KBM-7 (cell line): Measurements from ENCODE around the gene CPVL.

ENCODE experiments used
- DNase-seq: peaks from one replicate; pipeline ENCODE4 v3.0.0-alpha.2; 2015
- in situ Hi-C: fragments of 300-500 bp; cut with MboI; formaldehyde crosslinking; loops from 2 replicates; pipeline ENCODE4 v1.14.3; 2020; ENCODE audit warnings: low sequenced_read_pairs, low pct_unique_long_range_greater_than_20kb, mixed read lengths

CPVL gene

GRCh38 chr7:29065181-29065857 lies 81.0 kb downstream of the CPVL start:
- in situ Hi-C loops = no loop called here
- DNase-seq = no peak

DNA sequence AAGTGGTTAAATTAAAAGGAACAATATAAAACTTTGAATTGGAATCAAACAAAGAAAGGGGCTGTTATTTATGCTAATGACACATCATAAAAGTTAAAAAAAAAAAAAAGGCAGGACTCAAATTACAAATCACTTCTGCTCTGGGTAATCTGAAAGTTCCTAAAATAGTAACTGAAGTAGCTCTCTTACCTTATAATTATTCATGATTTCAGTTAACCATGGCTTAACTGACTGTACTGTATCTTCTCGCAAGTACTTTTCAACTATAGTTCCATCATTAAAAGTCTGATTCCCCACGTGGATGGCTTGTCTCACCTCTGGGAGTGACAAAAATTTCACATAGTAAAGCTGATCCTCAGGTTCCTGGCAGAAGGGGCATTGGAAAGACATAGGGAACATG lies 82.5 kb downstream of the CPVL start:
- no peak for DNase-seq

DNA sequence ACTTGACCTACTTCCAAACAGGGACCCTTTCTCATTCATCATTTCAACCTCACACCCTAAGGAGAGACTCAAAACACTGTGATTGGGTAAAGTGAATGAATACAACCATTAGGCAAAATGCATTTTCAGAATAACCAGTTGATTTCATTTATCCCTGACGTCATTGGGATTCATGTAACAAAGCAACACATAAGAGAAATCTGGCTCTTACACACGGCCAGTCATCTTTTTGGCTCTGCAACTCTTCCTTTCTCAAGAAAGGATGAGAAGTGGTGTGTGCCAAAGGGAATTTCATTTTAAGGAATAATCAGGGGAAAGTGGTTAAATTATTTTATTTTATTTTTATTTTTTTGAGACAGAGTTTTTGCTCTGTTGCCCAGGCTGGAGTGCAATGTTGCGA lies 83.1 kb downstream of the CPVL start:
- no peak for DNase-seq
- in situ Hi-C loops = no loop called here

More for the DNA sequence above, 82.5 kb downstream of the CPVL start:
- in situ Hi-C loops = no loop called here

DNA sequence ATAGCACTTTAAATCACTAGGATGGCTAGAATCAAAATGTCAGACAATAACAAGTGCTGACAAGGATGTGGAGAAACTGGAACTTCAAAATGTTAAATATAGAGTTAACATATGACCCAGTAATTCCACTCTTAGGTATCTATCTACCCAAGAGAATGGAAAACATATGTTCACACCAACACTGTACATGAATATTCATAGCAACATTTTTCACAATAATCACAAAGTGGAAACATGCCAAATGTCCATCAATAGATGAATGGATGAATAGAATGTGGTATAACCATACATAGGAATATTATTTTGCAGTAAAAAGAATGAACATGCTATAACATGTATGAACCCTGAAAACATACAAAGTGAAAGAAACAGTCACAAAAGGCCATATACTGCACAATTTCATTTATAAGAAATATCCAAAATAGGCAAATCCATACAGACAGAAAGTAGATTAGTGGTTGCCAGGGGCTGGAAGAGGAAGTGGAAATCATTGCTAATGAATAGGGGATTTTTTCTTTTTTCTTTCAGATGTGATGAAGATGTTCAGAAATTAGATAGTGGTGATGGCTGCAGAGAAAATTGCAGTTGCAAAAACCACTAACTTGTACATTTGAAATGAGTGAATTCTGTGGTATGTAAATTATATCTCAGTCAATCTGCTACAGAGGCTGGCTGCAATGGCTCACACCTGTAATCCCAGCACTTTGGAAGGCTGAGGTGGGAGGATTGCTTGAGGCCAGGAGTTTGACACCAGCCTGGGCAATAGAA lies 93.0 kb downstream of the CPVL start:
- no peak for DNase-seq
- in situ Hi-C loops = no loop called here

GRCh38 chr7:29046978-29047377 lies 99.4 kb downstream of the CPVL start:
- no peak for DNase-seq
- in situ Hi-C loops = no loop called here

GRCh38 chr7:29045258-29046086 lies 100.9 kb downstream of the CPVL start:
- in situ Hi-C loops = no loop called here
- no peak for DNase-seq

DNA sequence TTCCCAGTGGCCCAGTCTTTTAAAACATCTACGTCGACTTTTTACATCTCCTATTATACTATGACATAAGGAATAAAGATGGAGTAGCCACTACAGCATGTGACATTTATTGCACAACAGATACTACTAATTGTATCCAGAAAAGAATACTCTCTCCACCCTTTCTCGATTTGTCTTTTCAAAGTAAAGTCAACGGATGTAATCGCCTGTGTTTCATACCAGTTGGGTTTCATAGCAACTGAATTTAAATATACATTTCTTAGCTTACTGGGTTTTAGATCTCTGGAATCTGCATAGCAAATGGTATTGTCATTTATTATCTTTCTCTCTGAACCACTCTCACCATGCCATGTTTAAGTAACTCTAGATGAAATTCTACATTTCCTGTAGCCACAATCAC lies 101.8 kb downstream of the CPVL start:
- no peak for DNase-seq
- in situ Hi-C loops = no loop called here

DNA sequence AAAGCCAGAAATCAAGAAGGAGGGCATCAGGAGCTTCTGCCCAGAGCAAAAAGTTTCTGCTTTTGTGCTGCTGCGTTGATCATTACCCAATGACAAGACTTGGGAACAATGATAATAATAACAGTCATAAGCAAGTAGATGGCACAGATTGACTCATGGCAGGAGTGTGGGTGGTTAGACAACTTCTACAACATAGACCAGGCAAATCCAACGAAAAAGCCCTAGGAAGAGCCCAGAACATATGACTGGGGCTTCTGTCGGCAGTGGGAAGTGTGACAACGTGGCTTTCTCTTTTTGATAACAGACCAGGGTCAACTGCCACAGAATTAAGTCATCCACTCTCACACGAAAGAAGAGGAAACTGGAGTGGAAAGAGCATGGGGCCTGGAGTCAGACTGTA lies 102.8 kb downstream of the CPVL start:
- no peak for DNase-seq

GRCh38 chr7:29042824-29043231 lies 103.5 kb downstream of the CPVL start:
- in situ Hi-C loops = no loop called here
- DNase-seq = no peak

More for the DNA sequence above, 102.8 kb downstream of the CPVL start:
- in situ Hi-C loops = no loop called here

DNA sequence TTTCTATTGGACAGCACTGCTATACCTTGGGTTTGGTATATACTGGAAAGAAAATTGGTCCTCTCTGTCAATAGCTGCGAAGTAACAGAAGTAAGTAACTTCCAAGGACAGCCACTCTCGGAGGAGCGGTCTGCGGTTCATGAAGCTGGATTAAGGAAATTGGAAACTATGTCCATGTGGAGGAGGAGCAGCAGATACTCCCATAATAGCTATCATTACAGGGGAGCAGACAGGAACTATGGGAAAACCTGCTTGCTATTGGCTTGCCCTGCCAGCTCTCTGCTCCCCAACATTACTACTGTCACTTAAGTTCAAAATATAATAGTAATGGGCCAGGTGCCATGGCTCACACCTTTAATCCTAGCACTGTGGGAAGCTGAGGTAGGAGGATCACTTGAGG lies 104.3 kb downstream of the CPVL start:
- no peak for DNase-seq
- in situ Hi-C loops = no loop called here

- DNase-seq = no peak
- in situ Hi-C loops = no loop called here
Observed at GRCh38 chr7:29040579-29040925, 105.8 kb downstream of the CPVL start.

GRCh38 chr7:29039821-29040578 lies 106.3 kb downstream of the CPVL start:
- DNase-seq = no peak
- in situ Hi-C loops = no loop called here

- DNase-seq = no peak
- in situ Hi-C loops = no loop called here
Observed at GRCh38 chr7:29038463-29038862, 107.9 kb downstream of the CPVL start.

DNA sequence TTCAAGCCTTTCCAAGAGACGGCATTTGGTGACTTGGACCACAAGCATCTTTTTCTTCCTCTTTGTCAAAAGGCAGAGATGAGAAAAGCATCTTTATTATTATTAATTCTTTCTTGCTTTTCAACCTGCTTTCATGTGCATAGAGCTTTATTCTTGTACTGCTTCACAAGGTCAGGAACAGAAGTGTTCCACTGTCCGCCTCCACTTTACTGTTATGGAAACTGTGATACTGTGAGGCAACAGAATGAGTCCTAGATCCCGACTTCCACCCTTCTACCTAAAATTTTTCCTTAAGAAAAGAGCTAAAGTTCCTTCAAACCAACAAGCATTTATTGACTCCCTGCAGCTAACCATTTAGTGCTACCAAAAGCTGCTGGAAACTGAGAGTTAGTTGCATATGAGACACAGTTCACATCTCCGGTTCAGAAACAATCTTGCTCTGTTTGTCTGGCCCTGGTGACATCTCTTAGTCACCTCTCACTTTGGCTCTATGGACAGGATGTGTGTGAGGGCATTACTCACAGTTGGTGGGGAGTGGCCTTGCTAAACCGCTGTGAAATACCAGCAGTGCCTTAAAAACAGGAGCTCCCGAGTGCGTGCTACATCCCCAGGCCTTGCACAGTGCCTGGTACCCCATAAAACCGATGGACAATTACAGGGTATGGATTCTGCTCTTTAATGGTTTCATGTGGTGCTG lies 111.1 kb downstream of the CPVL start:
- in situ Hi-C loops = no loop called here
- DNase-seq = no peak

DNA sequence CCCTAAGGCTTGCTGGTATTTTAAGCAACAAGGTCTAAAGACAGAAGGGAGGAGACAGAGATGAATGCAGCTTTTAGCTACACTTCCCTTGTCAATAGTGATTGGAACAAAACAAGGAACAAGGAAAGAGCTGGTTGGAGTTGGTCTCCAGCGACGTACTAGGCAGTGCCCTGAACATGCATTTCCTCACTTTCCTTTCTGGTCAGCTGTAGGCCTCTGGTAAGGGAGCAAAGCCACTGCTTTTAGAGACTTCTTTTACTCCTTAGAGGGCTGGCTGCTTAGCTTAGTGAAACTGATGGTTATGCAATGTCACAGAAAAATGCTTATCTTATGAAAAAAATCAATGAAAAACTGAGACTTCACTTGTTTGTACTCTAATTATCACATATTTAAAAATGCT lies 112.8 kb downstream of the CPVL start:
- no peak for DNase-seq
- in situ Hi-C loops = no loop called here

GRCh38 chr7:29032146-29032545 lies 114.2 kb downstream of the CPVL start:
- no peak for DNase-seq
- in situ Hi-C loops = no loop called here

DNA sequence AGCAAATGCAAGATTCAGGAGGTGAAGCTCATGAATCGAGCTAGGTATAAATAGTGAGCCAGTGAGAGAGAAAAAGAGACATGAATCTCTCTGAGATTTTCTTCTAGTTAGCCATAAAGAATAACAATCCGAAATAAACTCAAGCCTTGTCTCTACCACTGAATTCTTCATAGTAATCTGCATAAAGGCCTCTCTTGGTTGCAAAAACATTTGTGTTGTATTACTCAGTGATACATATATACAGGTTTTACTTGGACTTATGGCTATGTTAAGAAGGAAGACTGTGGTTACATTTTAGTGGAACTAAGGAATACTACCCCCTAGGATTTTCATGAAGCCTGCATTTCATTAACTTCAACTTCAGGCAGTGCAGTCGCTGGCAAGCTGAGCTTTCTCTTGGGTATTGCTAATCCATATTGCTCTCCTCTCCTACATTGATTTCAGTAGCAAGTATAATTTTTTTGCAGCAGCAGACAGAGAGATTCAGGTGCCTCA lies 115.5 kb downstream of the CPVL start:
- no peak for DNase-seq
- in situ Hi-C loops = no loop called here

DNA sequence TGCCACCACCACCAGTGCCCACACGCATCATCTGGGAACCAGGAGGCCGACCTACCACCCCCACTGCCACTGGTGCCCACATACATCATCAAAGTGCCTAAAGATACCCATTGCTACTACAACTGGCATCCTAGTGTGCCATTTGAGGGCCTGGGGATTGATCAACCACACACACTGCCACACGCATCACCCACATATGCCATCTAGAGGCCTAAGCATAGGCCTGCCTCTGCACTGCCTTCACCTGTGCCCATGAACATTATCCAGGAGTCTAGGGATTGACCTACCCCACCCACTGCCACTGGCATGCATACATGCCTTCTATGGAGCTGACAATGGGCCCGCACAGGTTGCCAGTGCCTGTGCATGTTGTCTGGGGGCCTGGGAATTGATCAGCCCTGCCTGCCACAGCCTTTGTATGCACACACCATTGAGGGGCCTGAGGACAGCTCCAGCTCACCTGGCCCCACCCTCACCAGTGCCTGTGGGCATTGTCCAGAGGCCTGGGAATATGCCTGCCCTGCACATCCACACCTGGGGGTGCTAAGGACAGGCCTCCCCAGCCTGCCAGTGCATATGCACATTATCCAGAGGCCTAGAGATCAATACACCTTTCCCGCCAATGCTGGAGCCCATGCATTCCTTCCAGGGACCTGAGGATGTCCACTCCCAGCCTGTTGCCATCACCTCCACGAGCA lies 123.9 kb downstream of the CPVL start:
- in situ Hi-C loops = no loop called here

More for the DNA sequence above, 123.9 kb downstream of the CPVL start:
- DNase-seq = no peak
